Fibroblast of pulmonary artery (primary cell): ENCODE measurements around the gene APH1A.
"Not testable (repeated sequence)": the region's sequence is repeated elsewhere in the genome, so short reads cannot be mapped to it uniquely, and the experiment has no call there.

Experiments
- DNase-seq: peaks from one replicate; pipeline ENCODE4 v3.0.0-alpha.2; 2010; ENCODE audit warnings: low read depth
- H3K4me3 ChIP-seq: replicated peaks from 2 replicates; pipeline ENCODE4 v1.5.1; 2011; ENCODE audit warnings: low read depth, mild to moderate bottlenecking, control low read depth, low read length, moderate library complexity
- CTCF ChIP-seq: IDR thresholded peaks from 2 replicates; pipeline ENCODE4 v1.5.1; 2011; ENCODE audit warnings: mild to moderate bottlenecking, control low read depth, low read length, inconsistent platforms; ENCODE audit errors: missing control alignments

APH1A gene

GRCh38 chr1:150237746-150238145, 31.1 kb downstream of the APH1A start:
- DNase-seq, result no peak
- H3K4me3 ChIP-seq, result no peak overlapping the region
- no peak for TF ChIP-seq CTCF

DNA sequence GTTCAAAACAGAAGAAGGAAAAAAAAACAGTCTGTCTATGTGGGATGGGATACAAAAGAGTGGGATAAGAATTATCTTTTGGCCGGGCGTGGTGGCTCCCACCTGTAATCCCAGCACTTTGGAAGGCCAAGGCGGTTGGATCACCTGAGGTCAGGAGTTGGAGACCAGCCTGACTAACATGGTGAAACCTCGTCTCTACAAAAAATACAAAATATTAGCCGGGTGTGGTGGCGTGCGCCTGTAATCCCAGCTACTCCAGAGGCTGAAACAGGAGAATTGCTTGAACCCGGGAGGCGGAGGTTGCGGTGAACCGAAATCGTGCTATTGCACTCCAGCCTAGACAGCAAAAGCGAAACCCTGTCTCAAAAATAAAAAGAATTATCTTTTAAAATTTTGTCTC, 31.6 kb downstream of the APH1A start:
- H3K4me3 ChIP-seq, DNase-seq: not testable (repeated sequence)

GRCh38 chr1:150236614-150237100, 32.2 kb downstream of the APH1A start:
- no peak for DNase-seq
- H3K4me3 ChIP-seq, result peak overlapping the region; percentile 82
- TF ChIP-seq CTCF, result no peak

DNA sequence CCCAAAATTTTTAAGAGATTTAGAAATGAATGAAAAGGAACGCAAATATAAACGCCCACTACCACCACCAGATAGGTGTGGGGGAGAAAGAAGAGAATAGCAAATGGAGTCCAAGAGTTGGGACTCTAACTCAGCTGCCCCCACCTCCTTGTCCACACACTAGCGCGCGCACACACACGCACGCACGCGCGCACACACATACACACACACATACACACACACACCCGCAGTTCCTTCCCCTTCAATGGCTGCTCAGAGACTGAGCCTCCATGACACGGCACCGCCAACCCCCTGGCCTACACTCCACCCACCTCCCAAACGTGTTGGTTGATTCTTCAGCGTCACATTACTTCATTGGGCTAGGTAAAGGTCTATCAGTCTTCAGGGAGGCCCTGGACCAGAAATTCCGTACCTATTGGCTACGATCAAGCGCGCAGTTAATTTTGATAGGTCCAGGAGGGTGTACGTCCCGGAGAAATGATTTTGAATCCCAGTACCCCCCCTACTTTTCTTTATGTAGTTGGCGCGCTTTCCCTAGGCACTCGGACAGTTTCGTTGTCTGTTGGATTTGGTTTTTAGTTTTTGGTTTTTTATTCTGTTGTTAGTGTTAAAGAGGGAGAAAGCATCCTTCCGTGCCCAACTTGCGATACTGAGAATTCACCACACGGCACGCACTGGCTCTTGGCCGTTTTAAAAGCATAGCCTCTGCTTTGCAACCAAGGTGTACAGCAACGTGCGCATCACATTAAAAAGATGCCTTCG, 32.8 kb downstream of the APH1A start, which contains the start of gene ANP32E:
Gene ANP32E (minus strand): TSS at position 261 of the 762 bp plus-strand sequence. CDS start 326 bp downstream, outside the sequence.
- peak; percentile 100 for DNase-seq
- peak within 1 kb of the TSS; percentile 82 for H3K4me3 ChIP-seq
- peak; percentile 4 for TF ChIP-seq CTCF

GRCh38 chr1:150235294-150235851, 33.4 kb downstream of the APH1A start:
- H3K4me3 ChIP-seq, result peak overlapping the region; percentile 82
- TF ChIP-seq CTCF, result no peak
- no peak for DNase-seq

DNA sequence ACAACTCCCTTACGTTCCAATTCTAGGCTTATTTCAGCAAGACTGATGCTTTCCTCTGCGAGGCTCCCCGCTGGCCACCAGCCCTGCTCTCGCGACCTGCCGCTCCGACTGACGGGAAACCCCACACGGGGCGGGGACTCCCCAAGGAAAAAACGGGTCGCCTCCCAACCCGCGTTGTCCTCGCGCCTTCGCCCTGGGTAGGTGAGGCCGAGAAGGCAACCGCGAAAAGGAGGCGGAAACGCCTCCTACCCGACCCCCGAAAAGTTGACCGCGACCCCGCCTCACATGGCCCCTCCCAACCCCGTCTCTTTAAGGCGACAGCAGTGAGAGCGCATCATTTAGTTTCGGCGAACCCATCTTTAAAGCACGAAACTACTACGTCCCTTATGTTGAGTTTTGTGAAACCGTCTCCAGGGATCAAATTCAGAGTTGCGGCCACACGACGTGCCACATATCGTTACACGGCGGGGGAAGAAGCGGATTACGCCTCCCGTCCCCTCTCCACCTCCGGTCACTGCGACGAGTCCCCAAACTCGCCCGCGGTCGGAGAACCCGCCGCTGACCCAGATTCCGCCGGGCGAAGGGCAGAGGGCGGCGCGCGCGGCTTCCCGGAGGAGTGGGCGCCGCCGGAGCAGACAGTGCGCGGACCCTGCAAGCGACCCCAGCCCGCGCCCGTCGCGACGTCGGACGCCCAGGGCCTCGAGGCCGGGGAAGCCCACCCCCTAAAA, 34.1 kb downstream of the APH1A start:
- peak overlapping the region; percentile 82 for H3K4me3 ChIP-seq
- DNase-seq, result peak; percentile 58
- no peak for TF ChIP-seq CTCF

GRCh38 chr1:150234309-150234565, 34.6 kb downstream of the APH1A start:
- peak overlapping the region; percentile 82 for H3K4me3 ChIP-seq
- TF ChIP-seq CTCF, result no peak
- DNase-seq, result no peak
